Stimulated activated CD4-positive, alpha-beta T cell treated with anti-CD3 and anti-CD28 coated beads, Interleukin-1b, Interleukin-23, amount 100 ng/mL, for 24 hours (primary cell): ENCODE measurements around the gene RAB29.
A peak's percentile ranks its signal among the peaks of the same experiment; 100 is the strongest.

Experiments
- DNase-seq, 4 experiments: peaks; one replicate each; pipeline ENCODE4 v3.0.0-alpha.2; 2020; ENCODE audit warnings: low read depth in 4 of 4, low spot score in 1 of 4

Gene RAB29

GRCh38 chr1:205766038-205766437, 9.2 kb downstream of the RAB29 start:
- no peak for DNase-seq

DNA sequence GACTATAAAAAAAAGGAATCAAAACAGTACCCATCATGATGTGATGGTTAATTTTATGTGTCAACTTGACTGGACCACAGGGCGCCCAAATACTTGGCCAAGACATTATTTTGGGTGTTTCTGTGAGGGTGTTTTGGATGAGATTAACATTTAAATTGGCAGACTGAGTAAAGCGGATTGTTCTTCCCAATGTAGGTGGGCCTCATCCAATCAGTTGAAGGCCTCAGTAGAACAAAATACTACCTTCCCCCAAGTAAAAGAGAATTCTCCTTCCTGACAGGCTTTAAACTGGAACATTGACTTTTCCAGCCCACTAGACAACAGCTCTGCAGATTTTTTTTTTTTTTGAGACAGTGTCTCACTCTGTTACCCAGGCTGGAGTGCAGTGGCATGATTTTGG, 10.7 kb downstream of the RAB29 start:
- no peak for DNase-seq

GRCh38 chr1:205763980-205764379, 11.3 kb downstream of the RAB29 start:
- no peak for DNase-seq

- no peak for DNase-seq
Measured at GRCh38 chr1:205760606-205761005, 14.7 kb downstream of the RAB29 start.

DNA sequence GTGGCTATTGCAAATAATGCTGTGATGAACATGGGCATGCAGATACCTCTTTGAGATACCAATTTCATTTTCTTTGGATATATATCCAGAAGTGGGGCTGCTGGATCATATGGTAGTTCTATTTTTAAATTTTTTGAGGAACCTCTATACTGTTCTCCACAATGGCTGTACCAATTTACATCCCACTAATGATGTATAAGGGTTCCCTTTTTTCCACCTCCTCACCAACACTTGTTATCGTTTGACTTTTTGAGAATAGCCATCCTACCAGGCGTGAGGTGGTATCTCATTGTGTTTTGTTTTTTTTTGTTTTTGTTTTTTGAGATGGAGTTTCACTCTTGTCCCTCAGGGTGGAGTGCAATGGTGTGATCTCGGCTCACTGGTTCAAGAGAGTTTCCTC, 18.7 kb downstream of the RAB29 start:
- no peak for DNase-seq

DNA sequence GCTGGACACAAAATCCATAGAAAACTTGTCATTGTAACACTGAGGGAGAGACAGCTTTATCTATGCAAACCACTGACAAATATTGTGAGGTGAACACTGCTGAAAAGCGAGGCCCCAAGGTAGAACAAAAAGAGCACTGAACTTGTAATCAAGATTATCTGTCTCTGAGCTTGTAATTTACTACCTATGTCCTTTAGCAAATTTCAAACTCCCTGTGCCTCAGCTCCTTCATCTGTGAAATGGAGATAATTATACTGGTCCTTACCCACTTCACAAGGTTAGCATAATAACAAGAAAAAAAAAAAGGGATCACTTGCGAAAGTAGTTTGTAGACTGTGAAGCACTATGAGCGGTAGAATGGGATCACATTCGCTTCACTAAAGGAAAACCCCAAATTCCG, 20.4 kb downstream of the RAB29 start:
- DNase-seq, result no peak

- no peak for DNase-seq
Measured at GRCh38 chr1:205751036-205751651, 24.1 kb downstream of the RAB29 start.

DNA sequence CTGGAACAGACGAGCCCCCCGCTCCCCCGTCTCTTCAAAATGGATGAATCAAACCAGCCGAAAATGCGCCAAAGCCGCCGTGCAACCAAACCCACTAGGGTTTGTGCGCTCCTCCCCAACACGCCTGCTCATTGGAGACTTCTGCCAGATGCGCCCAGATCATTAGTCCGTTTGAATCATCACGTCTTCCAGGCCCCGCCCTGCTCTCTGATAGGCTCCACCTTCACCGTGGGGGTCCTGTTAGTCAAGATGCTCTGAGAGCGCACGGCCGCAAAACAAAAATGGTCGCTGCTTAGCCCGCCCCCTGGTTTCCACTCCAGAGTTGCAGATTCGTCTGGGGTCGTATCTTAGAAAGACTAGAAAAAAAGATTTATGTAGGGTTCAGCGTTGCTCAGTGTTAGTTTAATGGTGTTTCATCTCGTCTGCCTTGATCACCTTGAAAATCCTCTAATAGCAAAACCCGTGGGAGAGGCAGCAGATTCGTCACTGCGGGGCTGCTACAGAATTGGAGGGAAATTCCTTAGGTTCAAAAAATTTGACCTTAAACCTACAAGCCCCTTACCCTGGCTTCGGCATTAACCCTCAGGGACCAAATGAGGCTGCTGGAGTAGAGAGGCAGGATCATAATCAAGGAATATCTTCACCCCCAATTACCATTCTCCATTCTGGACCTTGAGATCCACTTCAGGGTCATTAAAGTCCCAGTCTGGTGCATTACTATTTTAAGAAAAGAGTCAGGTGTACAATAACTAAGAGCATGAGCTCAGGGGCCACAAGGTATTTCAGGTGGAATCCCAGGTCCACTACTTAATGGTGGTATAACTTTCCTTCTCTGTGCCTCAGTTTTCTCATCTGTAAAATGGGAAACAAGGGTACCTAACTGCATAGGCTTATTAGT, 24.9 kb downstream of the RAB29 start, which contains the start of gene NUCKS1:
TSS of gene NUCKS1 (minus strand) at position 45 of the 898 bp plus-strand sequence. CDS start 209 bp downstream, outside the sequence.
- DNase-seq, result peak; percentile 72 to 94 (median 88)

GRCh38 chr1:205749234-205750137, 25.8 kb downstream of the RAB29 start:
- peak; percentile 87 to 96 (median 92) for DNase-seq

GRCh38 chr1:205748403-205749233, 26.7 kb downstream of the RAB29 start:
- DNase-seq, result peak in 1 of 4 experiments; percentile 10

DNA sequence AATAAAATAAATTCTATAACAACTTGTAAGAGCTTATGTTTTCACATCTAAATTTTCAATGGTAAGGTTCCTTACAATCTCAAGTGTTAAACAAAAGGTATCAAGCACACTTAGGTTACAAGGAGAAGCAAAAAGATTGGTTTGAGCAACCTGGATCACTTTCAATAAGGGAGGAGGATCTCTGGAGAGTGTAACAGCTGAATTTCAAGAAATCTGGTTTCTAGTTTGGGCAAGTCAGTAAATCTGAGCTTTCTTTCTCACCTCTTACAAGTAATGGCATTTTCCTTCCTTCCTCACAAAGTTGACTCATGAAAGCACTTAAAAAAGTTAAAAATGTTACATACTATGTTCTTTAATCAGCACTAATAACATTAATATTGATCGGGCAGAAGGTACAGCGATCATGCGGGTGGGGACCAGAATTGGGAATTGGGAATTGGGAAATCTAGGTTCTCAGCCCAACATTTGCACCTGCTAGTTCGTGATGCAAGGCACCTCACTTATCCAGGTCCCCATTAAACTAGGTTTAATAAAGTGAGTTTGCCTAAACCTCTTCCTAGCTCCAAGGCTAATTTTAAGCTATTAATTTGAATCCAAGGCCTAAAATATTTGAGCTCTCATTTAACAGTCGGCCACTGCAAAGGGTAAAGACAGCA, 28.4 kb downstream of the RAB29 start:
- no peak for DNase-seq

DNA sequence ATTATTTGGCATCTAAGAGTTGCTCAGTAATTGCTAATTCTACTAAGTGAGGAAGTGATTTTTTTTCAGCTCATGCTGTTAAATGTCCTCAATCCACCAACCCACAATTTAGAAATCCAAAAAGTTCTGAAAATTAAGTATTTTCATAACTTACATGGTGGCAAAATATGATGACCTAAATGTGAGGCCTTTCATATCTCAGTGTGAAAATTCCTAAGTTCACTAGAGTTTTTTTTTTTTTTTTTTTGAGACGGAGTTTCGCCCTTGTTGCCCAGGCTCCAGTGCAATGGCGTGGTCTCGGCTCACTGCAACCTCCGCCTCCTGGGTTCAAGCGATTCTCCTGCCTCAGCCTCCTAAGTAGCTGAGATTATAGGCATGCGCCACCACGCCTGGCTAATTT, 30.9 kb downstream of the RAB29 start:
- DNase-seq, result no peak

- no peak for DNase-seq
Measured at GRCh38 chr1:205743977-205744376, 31.3 kb downstream of the RAB29 start.

DNA sequence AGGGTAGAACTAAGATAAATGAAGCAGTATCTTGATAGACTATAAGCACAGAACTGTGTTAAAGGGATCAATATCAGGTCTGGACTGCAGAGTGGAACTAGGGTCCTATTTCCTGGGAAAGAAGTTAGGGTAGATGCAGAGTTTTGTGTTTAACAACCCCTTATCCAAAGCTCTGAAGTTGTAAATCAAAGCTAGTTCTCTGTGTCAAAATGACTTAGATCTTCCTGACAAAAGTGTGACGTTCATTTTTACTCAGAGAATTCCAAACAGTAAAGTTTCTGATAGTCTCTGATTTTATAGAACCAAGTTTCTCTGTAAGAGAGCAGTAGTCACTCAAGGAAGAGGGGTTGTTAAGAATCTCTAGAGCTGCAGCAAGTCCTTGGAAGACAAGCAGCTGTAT, 33.6 kb downstream of the RAB29 start:
- no peak for DNase-seq

DNA sequence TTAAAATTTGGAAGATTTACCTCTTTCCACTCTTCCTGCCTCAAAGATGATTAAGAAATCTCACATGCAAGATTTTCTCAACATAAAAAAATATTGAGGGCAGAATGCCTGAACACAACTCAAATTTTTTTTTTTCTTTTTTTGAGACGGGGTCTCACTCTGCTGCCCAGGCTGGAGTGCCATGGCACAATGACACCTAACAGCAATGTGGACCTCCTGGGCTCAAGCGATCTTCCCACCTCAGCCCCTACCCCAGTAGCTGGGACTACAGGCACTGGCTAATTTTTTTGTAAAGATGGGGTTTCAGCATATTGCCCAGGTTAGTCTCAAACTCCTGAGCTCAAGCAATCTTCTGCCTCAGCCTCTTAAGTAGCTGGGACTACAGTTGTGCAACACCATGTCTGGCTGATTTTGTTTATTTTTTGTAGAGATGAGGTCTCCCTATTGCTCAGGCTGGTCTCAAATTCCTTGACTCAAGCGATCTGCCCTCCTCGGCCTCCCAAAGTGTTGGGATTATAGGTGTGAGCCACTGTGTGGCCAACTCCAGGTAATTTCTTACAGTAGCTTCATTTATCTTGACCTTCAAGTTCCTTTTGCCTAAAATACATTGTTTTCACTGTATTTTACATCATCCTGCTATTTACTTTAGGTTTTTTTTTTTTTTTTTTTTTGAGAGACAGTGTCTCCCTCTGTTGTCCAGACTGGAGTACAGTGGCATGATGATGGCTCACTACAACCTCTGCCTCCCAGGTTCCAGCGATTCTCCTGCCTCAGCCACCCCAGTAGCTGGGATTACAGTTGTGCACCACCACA, 35.7 kb downstream of the RAB29 start:
- no peak for DNase-seq

DNA sequence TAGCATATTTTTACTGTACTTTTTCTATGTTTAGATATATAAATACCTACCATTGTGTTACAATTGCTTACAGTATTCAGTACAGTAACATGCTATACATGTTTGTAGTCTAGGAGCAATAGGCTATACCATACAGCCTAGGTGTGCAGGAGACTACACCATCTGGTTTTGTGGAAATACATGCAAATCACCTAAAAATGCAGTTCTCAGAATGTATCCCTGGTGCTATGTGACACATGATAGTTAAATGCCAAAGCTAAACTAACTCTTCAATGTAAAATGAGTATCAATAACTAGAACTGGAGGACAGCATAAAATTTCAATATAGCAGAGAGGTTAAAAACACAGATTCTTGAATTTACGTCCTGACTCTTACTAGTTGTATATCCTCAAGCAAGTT, 40.1 kb downstream of the RAB29 start:
- no peak for DNase-seq

DNA sequence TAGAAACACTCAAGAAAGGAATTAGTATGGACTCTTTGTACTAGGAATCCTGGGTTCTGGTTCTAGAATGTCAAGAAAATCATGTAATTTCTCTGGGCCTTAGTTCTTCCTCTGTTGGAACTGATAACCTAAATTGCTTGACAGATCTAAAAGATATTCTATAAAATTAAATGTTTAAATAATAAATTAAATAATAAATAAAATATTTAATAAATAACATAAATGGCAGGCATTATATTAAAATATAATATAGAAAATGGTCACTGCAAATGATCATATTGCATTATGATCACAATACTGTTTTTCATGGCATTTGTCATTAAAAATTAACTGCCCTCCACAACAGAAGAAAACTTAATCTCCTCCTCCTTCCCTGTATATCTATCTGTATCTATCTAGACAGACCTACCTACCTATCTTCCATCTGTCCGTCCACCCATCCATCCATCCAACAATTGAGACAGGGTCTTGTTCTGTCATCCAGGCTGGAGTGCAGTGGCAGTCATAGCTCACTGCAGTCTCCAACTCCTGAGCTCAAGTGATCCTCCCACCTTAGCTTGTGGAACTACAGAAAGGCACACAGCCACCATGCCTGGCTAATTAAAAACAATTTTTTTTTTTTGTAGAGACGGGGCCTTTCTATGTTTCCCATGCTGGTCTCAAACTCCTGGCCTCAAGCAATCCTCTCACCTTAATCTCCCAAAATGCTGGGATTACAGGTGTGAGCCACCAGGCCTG, 41.7 kb downstream of the RAB29 start:
- DNase-seq, result no peak

GRCh38 chr1:205729945-205730610, 45.2 kb downstream of the RAB29 start:
- DNase-seq, result no peak
